Parathyroid adenoma (tissue), 2 donors: ENCODE results near the gene C11orf24.

ENCODE experiments used
- H2AFZ ChIP-seq: fragments of 300-600 bp; sonication (generic); one replicate; pipeline ENCODE4 v1.7.0; 2017; ENCODE audit warnings: antibody characterized with exemption, mild to moderate bottlenecking
- H3K27ac ChIP-seq: fragments of 300-600 bp; sonication (generic); one replicate; pipeline ENCODE4 v1.7.0; 2017
- H3K27me3 ChIP-seq: fragments of 300-600 bp; sonication (generic); one replicate; pipeline ENCODE4 v1.7.0; 2017; ENCODE audit warnings: low read length; ENCODE audit not compliant: control insufficient read depth, insufficient read depth
- H3K36me3 ChIP-seq: fragments of 300-600 bp; sonication (generic); one replicate; pipeline ENCODE4 v1.7.0; 2017; ENCODE audit warnings: low read length; ENCODE audit not compliant: control insufficient read depth, insufficient read depth
- H3K4me1 ChIP-seq: fragments of 300-600 bp; sonication (generic); one replicate; pipeline ENCODE4 v1.7.0; 2017; ENCODE audit warnings: control low read depth
- H3K4me2 ChIP-seq: fragments of 300-600 bp; sonication (generic); one replicate; pipeline ENCODE4 v1.7.0; 2017; ENCODE audit warnings: low read length
- H3K4me3 ChIP-seq: fragments of 300-600 bp; sonication (generic); one replicate; pipeline ENCODE4 v1.7.0; 2017; ENCODE audit warnings: low read depth, low read length
- H3K79me2 ChIP-seq: fragments of 300-600 bp; sonication (generic); one replicate; pipeline ENCODE4 v1.7.0; 2017; ENCODE audit warnings: control low read depth
- H3K9ac ChIP-seq: fragments of 300-600 bp; sonication (generic); one replicate; pipeline ENCODE4 v1.7.0; 2017; ENCODE audit warnings: mild to moderate bottlenecking
- H3K9me3 ChIP-seq: fragments of 300-600 bp; sonication (generic); one replicate; pipeline ENCODE4 v1.7.0; 2017; ENCODE audit warnings: low read length; ENCODE audit not compliant: control insufficient read depth
- TF ChIP-seq, protein P1 (sequence below): fragments of 300-600 bp; sonication (generic); IDR thresholded peaks from one replicate; pipeline ENCODE4 v1.7.0; 2017; ENCODE audit warnings: antibody characterized with exemption, mild to moderate bottlenecking
- donor health status: primary hyperparathyroidism.

C11orf24 gene

GRCh38 chr11:68309621-68310185 lies 37.9 kb upstream of the C11orf24 start:
- Histone ChIP-seq H3K9ac (no peak overlapping the region), H2AFZ (no peak overlapping the region), H3K27ac (no peak overlapping the region), H3K4me2 (no peak overlapping the region), H3K4me3 (no peak overlapping the region), H3K9me3 (no peaks in the 10 kb centered on the region), H3K27me3 (no peaks in the 10 kb centered on the region), H3K4me1 (peaks cover 3% of the 10 kb centered on the region), H3K79me2 (no peaks in the 10 kb centered on the region), H3K36me3 (no peaks in the 10 kb centered on the region)
- TF ChIP-seq, protein P1, sequence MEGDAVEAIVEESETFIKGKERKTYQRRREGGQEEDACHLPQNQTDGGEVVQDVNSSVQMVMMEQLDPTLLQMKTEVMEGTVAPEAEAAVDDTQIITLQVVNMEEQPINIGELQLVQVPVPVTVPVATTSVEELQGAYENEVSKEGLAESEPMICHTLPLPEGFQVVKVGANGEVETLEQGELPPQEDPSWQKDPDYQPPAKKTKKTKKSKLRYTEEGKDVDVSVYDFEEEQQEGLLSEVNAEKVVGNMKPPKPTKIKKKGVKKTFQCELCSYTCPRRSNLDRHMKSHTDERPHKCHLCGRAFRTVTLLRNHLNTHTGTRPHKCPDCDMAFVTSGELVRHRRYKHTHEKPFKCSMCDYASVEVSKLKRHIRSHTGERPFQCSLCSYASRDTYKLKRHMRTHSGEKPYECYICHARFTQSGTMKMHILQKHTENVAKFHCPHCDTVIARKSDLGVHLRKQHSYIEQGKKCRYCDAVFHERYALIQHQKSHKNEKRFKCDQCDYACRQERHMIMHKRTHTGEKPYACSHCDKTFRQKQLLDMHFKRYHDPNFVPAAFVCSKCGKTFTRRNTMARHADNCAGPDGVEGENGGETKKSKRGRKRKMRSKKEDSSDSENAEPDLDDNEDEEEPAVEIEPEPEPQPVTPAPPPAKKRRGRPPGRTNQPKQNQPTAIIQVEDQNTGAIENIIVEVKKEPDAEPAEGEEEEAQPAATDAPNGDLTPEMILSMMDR: no peak

DNA sequence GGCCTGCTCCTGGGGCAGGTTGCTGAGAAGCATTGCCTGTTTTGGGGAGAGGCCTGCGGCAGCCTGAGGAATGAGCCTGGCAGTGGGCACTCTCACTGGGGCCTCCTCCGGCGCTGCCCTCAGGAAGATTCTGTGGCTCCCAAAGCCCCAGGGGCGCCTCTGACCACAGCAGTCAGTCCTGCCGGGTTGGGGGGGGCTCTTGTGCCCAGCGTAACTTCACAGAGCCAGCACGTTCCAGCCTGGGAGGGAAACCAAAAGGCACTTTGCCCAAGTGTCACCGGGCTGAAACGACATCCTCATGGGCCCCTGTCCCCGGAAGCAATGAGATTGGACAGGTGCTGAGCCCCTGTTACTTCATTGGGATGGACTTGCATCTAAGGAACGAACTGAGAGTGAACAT lies 36.3 kb upstream of the C11orf24 start:
- Histone ChIP-seq H3K36me3 (no peaks in the 10 kb centered on the region), H3K27ac (no peak overlapping the region), H3K4me2 (no peak overlapping the region), H2AFZ (no peak overlapping the region), H3K79me2 (no peaks in the 10 kb centered on the region), H3K9ac (no peak overlapping the region), H3K9me3 (no peaks in the 10 kb centered on the region), H3K4me3 (no peak overlapping the region), H3K4me1 (no peaks in the 10 kb centered on the region), H3K27me3 (no peaks in the 10 kb centered on the region)
- TF ChIP-seq, protein P1: no peak

- Histone ChIP-seq H2AFZ (no peak overlapping the region), H3K9ac (no peak overlapping the region), H3K36me3 (no peaks in the 10 kb centered on the region), H3K27me3 (no peaks in the 10 kb centered on the region), H3K27ac (no peak overlapping the region), H3K4me3 (no peak overlapping the region), H3K9me3 (no peaks in the 10 kb centered on the region), H3K79me2 (no peaks in the 10 kb centered on the region), H3K4me1 (no peaks in the 10 kb centered on the region), H3K4me2 (no peak overlapping the region)
- TF ChIP-seq, protein P1: no peak
Observed at GRCh38 chr11:68306636-68307035, 34.9 kb upstream of the C11orf24 start.

DNA sequence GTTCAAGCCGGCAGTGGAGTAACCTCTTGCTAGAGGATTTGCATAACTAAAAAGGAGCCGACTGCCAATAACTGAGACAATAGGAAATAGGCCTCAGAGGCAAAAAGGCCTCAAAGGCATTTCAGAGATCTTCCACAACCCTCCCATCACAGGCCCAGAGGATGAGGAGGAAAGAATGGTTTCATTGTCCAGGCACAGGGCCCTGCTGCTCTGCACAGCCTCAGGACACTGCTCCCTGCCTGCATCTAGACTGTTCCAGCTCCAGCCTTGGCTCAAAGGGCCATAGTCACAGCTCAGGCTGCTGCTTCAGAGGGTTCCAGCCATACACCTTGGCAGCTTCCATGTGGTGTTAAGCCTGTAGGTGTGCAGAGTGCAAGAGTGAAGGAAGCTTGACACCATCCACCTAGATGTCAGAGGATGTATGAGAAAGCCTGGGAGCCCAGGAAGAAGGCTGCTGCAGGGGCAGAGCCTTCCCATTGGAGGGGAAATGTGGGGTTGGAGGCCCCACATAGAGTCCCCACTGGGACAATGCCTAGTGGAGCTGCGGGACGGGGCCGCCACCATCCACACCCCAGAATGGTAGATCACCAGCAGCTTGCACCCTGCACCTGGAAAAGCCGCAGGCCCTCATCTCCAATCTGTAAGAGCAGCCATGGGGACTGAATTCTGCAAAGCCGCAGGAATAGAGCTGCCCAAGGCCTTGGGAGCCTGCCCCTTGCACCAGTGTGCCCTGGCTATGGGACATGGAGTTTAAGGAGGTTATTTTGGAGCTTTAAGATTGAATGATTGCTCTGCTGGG lies 32.4 kb upstream of the C11orf24 start:
- no peaks in the 10 kb centered on the region for H3K79me2 ChIP-seq
- TF ChIP-seq, protein P1: no peak
- H3K27me3 ChIP-seq: no peaks in the 10 kb centered on the region
- no peaks in the 10 kb centered on the region for H3K4me1 ChIP-seq
- no peak overlapping the region for H3K9ac ChIP-seq
- no peak overlapping the region for H3K4me2 ChIP-seq
- H3K27ac ChIP-seq: no peak overlapping the region
- H3K36me3 ChIP-seq: no peaks in the 10 kb centered on the region
- no peak overlapping the region for H3K4me3 ChIP-seq
- H2AFZ ChIP-seq: no peak overlapping the region
- no peaks in the 10 kb centered on the region for H3K9me3 ChIP-seq
